GM19193 (cell line): ENCODE results near the gene TNS3.

ENCODE experiments used
- POLR2A ChIP-seq: IDR thresholded peaks from 4 replicates; pipeline ENCODE4 v1.6.1; 2011; ENCODE audit not compliant: insufficient read depth, insufficient read length; ENCODE audit errors: extremely low read depth

TNS3 gene

DNA sequence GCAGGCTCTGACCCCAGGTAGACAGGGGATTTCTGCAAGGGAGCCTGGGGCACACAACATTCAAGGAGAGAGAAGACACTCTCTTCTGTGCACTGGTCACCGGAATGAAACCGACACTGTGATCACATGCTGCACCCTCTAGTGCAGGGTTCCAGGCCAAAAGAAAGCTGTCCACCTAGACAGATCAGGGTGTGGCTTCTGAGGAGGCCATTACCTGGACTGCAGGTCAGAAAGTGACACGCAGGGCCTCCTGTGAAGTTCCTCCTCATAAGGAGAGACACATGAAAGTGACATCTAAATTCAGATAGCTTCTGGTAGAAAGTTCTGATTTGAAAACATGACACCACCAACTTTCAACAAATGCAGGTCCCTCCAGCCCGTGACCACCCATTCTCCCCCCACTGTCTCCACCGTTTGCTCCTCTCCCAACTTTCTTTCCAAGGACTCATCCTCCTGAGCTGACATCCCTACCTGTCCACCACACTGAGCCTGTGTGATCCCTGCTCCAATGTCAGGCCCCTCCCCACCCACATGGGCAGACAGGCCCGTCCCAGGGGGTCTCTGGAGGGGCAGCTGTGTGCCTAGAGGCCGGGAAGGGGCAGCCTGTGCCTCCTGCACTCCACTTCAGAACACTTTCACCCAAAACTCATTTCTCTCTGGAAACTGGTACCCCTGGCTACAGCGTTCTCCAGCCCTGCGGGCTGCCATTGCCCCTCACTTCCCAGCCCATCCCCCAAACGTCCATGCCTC is 198.0 kb downstream of the TNS3 start:
- TF ChIP-seq POLR2A: no peak

GRCh38 chr7:47383072-47383471 is 198.8 kb downstream of the TNS3 start:
- TF ChIP-seq POLR2A: no peak

DNA sequence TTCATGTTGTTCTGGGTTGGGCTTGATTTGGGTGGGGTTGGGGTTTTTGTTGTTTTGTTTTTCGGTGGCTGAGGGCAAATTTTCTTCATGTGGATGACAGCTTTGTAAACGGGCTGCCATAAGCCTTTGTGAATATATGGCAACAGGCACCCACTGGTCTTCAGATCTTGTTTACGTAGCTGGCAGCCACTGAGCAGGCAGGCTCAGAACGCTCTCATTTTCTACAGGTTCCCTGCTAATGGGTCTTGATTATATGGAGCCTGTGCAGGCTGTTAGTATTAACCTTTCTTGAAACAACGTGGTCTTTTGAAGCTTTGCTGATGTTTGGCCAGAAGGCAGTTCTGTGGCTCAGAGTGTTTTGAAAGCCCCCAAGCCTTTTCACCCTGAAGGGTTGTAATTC is 199.7 kb downstream of the TNS3 start:
- TF ChIP-seq POLR2A: no peak

- TF ChIP-seq POLR2A: no peak
Observed at GRCh38 chr7:47381134-47381495, 200.8 kb downstream of the TNS3 start.

DNA sequence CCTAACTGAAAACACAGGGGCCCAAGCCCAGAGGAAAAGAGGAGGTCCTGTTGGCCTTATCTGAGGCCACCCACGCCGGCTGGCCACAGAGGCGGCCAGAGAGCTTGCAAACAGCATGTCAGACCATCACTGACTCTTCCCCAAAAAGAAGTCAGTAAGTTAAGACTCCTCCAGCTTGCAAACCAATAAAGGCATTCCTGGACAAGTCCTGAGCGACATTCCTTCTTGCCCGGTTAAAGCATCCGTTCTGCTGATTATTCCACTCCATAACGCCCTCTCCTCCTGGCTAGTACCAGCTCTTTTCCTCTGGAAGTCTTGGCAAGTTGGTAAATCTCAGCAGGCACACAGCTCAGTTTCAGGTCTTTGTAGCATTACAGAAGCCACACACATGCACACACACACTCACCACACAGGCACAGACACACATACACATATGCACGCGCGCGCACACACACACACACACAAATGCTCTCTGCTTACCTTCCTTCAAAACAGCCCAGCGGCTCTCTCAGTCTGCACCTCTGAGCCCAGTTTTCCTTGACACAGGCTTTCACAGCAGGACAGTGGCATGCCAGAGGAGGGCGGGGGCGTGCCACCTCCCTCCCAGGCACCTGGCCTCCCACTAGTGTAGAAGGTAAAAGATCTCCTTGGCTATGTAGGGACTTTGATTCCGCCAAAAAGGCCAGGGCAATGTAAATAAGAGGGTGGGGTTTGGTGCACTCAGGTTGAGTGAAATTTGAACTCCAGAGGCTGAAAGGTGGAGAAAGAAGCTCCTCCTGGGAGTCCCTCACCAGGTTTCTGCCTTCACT is 201.4 kb downstream of the TNS3 start:
- TF ChIP-seq POLR2A: no peak

GRCh38 chr7:47379629-47380324 is 202.1 kb downstream of the TNS3 start:
- TF ChIP-seq POLR2A: no peak

GRCh38 chr7:47378728-47379395 is 203.0 kb downstream of the TNS3 start:
- no peak for TF ChIP-seq POLR2A

DNA sequence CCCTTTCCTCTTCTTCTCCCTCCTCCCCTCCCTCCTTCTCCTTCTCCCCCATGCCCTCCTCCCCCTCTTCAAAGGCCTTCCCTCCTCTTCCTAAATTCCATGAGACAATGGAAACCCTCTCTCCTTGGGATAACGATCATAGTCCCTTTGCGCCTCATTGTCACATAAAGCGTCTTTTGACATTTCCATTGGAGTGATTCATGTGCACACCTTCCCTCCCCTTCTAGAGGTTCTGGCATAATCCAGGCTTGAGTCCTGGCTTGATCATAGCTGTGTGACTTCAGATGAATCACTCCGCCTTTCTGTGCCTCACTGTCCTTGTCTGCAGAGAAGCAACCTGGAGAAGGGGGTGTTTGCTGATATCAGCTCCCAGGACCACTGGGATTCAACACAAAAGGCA is 204.2 kb downstream of the TNS3 start:
- no peak for TF ChIP-seq POLR2A

DNA sequence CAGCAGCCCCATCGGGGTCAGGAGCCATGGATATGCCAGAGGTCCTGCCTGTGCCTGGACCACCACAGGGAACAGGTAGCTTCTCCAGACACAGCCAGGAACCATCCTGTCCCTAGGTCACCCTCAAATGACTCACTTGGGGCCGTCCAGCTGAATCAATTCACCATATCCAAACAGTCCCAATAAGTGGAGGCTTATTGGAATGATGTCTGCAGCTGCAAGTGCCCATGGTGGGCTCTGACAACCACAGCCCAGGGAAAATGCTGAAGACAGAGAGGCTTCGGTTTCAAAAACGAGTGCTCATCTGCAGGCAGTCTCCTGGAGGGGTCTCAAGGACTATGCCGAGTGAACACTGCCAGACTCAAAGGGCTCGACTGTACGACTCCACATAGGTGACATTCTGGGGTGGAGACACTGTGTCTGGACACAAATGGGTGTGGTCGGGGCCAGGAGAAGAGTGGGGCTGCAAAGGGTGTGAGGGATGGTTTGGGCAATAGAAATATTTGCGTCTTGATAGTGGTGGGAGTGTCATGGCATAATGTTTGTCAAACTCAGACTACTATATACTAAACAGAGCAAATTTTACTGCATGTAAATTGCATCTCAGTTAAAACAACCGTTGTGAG is 204.8 kb downstream of the TNS3 start:
- no peak for TF ChIP-seq POLR2A

DNA sequence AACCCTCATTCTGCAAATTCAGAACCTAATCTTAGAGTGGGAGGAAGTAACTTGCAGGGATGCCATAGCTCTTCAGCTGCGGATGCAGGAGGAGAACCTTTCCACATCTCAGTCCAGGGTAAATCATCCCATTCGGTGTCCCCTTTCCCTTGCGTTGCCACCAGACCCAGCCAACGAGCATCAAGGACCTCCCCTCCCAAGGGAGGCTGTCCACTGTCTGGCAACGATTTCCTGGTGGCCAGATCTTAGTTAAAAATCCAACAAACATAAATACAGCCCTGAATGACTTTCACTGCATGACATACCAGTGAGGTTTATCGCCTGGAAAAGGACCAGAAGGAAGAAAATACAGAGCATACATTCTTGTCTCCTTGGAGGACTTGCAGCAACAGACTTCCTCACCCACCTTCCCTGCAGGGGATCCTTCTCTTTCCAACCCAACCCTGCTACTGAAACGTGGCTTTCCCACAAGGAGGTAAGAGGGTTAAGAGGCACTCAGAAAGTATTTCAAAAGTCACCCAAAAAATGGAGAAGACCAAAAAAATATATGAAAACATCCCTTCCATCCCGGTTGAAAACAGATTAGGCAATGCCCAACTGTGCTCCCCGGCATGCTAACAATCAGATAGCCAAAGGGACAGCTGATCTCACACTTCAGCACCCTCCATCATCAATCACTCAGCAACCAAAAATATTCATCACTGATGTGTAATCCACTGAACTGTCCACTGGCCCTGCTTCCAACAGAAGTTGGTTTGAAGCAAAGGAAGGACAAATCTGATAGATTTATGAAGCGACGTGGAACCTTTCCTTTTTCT is 206.6 kb downstream of the TNS3 start:
- TF ChIP-seq POLR2A: no peak

- no peak for TF ChIP-seq POLR2A
Observed at GRCh38 chr7:47374538-47374937, 207.4 kb downstream of the TNS3 start.

GRCh38 chr7:47373871-47374451 is 207.9 kb downstream of the TNS3 start:
- no peak for TF ChIP-seq POLR2A

DNA sequence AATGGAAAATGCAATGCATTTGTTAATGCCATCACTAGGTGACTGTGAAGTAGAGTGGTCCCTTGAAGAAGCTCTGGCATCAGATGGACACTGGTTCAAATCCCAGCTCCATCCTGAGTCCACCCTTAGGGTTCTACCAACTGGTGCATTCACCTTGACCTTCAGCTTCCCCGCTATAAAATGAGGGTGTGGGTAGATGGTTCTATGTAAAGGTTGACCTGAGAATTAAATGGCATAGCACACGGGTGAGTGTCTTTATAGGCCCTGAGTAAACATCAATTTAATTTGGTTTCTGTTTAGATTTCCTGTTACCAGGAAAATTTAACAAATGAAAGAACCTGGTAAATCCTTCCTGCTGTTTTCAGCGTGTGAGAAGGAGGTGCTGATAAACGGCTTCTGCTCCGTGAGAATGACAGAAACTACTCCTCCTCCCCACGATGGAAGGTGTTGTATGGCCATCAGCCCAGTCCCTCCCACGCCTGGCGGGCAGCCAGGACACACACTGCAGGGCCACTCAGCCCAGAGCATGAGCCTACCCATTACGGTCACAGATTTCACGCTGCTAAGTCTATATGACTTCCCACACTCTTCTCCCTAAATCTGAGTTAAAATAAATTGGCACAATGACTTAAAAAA is 210.1 kb downstream of the TNS3 start:
- no peak for TF ChIP-seq POLR2A

DNA sequence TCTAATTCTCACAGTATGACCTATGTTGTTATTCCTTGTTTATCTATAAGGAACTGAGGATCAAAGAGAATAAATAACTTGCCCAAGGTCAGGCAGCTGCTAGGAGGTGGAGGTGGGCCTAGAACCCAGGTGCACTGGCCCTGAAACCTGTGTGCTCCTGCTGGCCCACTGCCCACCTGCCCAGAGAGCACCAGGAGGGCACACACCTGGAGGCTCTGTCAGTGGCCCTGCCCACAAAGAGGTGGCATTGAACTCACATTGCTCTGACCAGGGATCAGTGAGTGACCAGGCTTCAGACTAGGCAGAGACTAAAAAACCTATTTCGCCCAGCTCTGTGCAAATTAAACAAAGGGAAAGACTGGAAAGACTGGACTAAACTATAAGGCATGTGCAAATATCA is 210.6 kb downstream of the TNS3 start:
- no peak for TF ChIP-seq POLR2A
